D721Med (cell line): ENCODE data around the gene PARL.

ENCODE experiments used
- DNase-seq: peaks from one replicate; pipeline ENCODE4 v3.0.0; 2011; ENCODE audit warnings: low spot score; ENCODE audit not compliant: insufficient read length
- FAIRE-seq: peaks from 2 replicates; lab custom pipeline; 2011; peaks lifted over from hg19 to GRCh38; lab: Jason Lieb, UNC
- CTCF ChIP-seq: IDR thresholded peaks from 2 replicates; pipeline ENCODE4 v1.5.1; 2012; ENCODE audit warnings: mild to moderate bottlenecking, control low read depth; ENCODE audit not compliant: insufficient read depth; ENCODE audit errors: missing control alignments

Gene PARL

DNA sequence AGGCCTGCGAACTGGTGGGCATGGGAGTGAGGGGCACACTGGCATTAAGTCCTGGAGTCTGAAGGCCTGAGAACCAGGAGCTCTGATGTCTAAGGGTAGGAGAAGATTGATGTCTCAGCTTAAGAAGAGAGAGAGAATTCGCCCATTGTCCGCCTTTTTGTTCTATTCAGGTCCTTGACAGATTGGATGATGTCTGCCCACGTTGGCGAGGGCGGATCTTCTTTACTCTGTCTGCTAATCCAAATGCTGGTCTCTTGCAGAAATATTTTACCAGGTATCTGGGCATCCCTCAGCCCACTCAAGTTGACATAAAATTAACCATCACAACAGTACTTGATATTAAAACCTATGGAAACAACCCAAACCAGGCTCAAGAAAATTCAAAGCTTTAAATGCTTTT, 103.4 kb downstream of the PARL start:
- FAIRE-seq (no peak), DNase-seq (no peak)
- no peak for TF ChIP-seq CTCF

DNA sequence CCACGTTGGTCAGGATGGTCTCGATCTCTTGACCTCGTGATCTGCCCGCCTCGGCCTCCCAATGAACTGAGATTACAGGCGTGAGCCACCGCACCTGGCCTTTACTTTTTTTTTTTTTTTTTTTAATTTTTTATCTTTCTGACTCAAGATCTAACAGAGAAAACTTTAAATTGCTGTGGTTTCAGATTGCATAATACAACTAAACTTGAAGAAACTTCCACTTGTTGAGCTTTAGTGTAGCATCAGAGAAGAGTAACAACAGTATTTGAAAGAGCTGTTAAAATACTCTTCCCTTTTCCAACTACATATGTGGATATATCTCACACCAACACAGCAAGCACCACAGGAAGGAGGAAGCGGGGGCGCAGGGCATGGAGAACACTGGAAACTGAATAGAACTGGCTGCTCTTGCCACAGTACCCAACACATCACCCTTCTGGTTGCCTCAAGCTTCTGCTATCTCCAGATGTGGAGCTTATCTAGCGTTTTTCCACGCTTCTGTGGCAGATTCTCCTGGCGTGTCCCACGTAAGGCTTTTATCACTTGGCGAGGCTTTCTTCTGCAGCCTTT, 104.7 kb downstream of the PARL start:
- FAIRE-seq (no peak), DNase-seq (no peak)
- no peak for TF ChIP-seq CTCF
